ENCODE measurements around the gene TM9SF1. TPM values are rescaled to one million over a fixed set of nuclear protein-coding genes. Genes with fewer than 3 reads are reported as not detected.
A peak's percentile ranks its signal among the peaks of the same experiment; 100 is the strongest.

Gene TM9SF1
- total and polyA plus RNA-seq, 9 of the 15 experiments (the other 6 are each of a cell fraction or from before 2014, with no cell fraction given): 5.3 to 20.3 (median 11.8) TPM

DNA sequence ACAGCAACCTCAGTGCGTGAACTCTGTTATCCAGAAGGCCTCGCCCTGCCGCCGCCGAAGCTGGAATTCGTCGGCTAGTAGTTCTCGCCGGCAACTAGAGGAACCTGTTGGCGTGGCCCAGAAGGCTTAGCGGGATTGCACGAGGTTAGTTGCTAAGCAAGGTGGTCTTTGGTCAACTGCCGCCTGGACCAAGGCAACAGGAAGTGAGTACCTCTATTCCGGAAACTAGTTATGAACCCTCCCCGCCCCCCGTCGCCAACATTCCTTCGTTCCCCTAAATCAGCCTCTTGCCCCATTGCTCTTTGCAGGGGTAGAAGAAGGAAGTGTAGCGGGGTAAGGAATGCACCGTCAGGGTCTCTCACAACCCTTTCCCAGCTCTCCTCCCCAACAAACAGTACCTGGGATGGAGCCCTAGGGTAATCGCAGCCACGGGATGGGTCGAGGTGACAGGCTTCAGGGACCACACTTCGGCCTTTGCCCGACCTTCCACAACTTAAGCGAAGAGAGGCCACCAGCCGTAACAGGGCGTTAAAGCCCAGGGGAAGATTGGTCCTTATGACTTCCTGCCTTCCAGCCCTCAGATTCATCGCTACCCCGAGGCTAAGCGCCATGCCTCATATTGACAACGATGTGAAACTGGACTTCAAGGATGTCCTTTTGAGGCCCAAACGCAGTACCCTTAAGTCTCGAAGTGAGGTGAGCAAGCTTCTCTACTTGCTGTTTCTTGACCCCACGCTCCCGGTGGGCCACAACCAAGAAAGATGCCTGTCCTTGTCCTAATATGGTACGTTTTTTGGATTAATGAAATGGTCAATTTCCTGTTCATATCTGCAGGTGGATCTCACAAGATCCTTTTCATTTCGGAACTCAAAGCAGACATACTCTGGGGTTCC, 37.6 kb upstream of the TM9SF1 start, which contains the start of gene GMPR2 (continued):
- TF ChIP-seq BRD4 (IDR thresholded peaks at IDR 0.05) (no peak), TCF7 (IDR thresholded peaks at IDR 0.05; ENCODE audit: borderline replicate concordance) (no peak), SAFB (IDR thresholded peaks at IDR 0.05; ENCODE audit: borderline replicate concordance, low read depth, low read length) (no peak), ZFP36 (IDR thresholded peaks at IDR 0.05; ENCODE audit: low read depth, low read length, partially characterized antibody) (no peak), MEF2D (tag; conservative IDR thresholded peaks at IDR 0.05; ENCODE audit: low read depth) (no peak), FOXK1 (CRISPR knock-in tag; IDR thresholded peaks at IDR 0.05; ENCODE audit: borderline replicate concordance) (no peak), ETV6 (IDR thresholded peaks at IDR 0.05; ENCODE audit: borderline replicate concordance in 1 of 2, low read depth in 2 of 2, low read length in 1 of 2) (no peak), ETV6 (CRISPR knock-in tag; IDR thresholded peaks at IDR 0.05; ENCODE audit: borderline replicate concordance) (no peak), NRF1 (conservative IDR thresholded peaks at IDR 0.05 in 1 of 2, IDR thresholded peaks at IDR 0.05 in 1 of 2) (no peak), ELF4 (CRISPR knock-in tag; IDR thresholded peaks at IDR 0.05) (no peak), KDM2B (CRISPR knock-in tag; IDR thresholded peaks at IDR 0.05) (no peak), ETV1 (tag; conservative IDR thresholded peaks at IDR 0.05; ENCODE audit: low read depth) (no peak; the same call in 1 of the 2 replicates), ZNF23 (CRISPR knock-in tag; IDR thresholded peaks at IDR 0.05) (no peak), FUS (optimal IDR thresholded peaks at IDR 0.05; ENCODE audit: low read depth, low read length) (no peak), RBM39 (optimal IDR thresholded peaks at IDR 0.05; ENCODE audit: low read depth, low read length) (no peak), ZNF57 (CRISPR knock-in tag; IDR thresholded peaks at IDR 0.05) (no peak), ZFP30 (CRISPR knock-in tag; IDR thresholded peaks at IDR 0.05; ENCODE audit: borderline replicate concordance) (no peak), CC2D1A (IDR thresholded peaks at IDR 0.05) (no peak), GABPB1 (CRISPR knock-in tag; IDR thresholded peaks at IDR 0.05) (no peak), CHD2 (IDR thresholded peaks at IDR 0.05; ENCODE audit: low read depth, low read length) (no peak), PHF20 (IDR thresholded peaks at IDR 0.05; ENCODE audit: partially characterized antibody) (peak; percentile 49), PCBP2 (IDR thresholded peaks at IDR 0.05; ENCODE audit: low read depth, low read length, poor library complexity, severe bottlenecking) (no peak), PHF21A (IDR thresholded peaks at IDR 0.05; ENCODE audit: borderline replicate concordance, low read depth) (no peak), CBFA2T3 (IDR thresholded peaks at IDR 0.05) (no peak), ZNF316 (IDR thresholded peaks at IDR 0.05) (no peak)
- TF ChIP-seq, protein P1, sequence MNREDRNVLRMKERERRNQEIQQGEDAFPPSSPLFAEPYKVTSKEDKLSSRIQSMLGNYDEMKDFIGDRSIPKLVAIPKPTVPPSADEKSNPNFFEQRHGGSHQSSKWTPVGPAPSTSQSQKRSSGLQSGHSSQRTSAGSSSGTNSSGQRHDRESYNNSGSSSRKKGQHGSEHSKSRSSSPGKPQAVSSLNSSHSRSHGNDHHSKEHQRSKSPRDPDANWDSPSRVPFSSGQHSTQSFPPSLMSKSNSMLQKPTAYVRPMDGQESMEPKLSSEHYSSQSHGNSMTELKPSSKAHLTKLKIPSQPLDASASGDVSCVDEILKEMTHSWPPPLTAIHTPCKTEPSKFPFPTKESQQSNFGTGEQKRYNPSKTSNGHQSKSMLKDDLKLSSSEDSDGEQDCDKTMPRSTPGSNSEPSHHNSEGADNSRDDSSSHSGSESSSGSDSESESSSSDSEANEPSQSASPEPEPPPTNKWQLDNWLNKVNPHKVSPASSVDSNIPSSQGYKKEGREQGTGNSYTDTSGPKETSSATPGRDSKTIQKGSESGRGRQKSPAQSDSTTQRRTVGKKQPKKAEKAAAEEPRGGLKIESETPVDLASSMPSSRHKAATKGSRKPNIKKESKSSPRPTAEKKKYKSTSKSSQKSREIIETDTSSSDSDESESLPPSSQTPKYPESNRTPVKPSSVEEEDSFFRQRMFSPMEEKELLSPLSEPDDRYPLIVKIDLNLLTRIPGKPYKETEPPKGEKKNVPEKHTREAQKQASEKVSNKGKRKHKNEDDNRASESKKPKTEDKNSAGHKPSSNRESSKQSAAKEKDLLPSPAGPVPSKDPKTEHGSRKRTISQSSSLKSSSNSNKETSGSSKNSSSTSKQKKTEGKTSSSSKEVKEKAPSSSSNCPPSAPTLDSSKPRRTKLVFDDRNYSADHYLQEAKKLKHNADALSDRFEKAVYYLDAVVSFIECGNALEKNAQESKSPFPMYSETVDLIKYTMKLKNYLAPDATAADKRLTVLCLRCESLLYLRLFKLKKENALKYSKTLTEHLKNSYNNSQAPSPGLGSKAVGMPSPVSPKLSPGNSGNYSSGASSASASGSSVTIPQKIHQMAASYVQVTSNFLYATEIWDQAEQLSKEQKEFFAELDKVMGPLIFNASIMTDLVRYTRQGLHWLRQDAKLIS (CRISPR knock-in tag; IDR thresholded peaks at IDR 0.05): no peak
